IMR-90 (cell line): ENCODE results near the gene TSC2. TPM values are rescaled to one million over a fixed set of nuclear protein-coding genes. Genes with fewer than 3 reads are reported as not detected.
A peak's percentile ranks its signal among the peaks of the same experiment; 100 is the strongest.

Experiments
- ATAC-seq: fragments of 200-7000 bp; cut with Tn5 transposase; 2 replicates; pipeline ENCODE4 v1.9.1; 2020; ENCODE audit warnings: low read depth, mild to moderate bottlenecking, moderate library complexity
- BruUV-seq: library from RNA; stranded (reverse); fragments of 400-500 nt; replicated peaks from 2 replicates; lab custom pipeline; 2021; lab: Mats Ljungman, UMichigan
- CTCF ChIA-PET: fragments of 300-600 bp; formaldehyde crosslinking; extraction: SDS; loops from one replicate; lab custom pipeline; 2021; ENCODE audit warnings: antibody characterized with exemption; lab: Yijun Ruan, JAX
- POLR2A ChIA-PET: fragments of 300-600 bp; sonication (Branson Sonifier 250); formaldehyde crosslinking; loops from one replicate; lab custom pipeline; 2022; ENCODE audit warnings: antibody characterized with exemption; ENCODE audit not compliant: unreplicated experiment; lab: Charles Lee
- DNase-seq: peaks from one replicate; pipeline ENCODE4 v3.0.0; 2013
- H2AFZ ChIP-seq: replicated peaks from 2 replicates; pipeline ENCODE3; 2013; ENCODE audit warnings: low read length, mild to moderate bottlenecking; ENCODE audit not compliant: poor library complexity
- H2AK5ac ChIP-seq: 2 replicates; pipeline ENCODE4 v1.6.1; 2013; ENCODE audit warnings: low read depth, low read length, inconsistent platforms
- H2AK9ac ChIP-seq: replicated peaks from 2 replicates; pipeline ENCODE3; 2013; ENCODE audit warnings: mild to moderate bottlenecking, low read depth, low read length, moderate library complexity; ENCODE audit not compliant: poor library complexity
- H2BK120ac ChIP-seq: 2 replicates; pipeline ENCODE4 v1.6.1; 2013; ENCODE audit warnings: low read depth, low read length, inconsistent platforms
- H2BK15ac ChIP-seq: 3 replicates; pipeline ENCODE4 v1.6.1; 2013; ENCODE audit warnings: low read depth, low read length, inconsistent platforms
- H2BK20ac ChIP-seq: 2 replicates; pipeline ENCODE4 v1.6.1; 2013; ENCODE audit warnings: low read depth, mild to moderate bottlenecking, inconsistent platforms, low read length, moderate library complexity
- H2BK5ac ChIP-seq: 2 replicates; pipeline ENCODE4 v1.6.1; 2013; ENCODE audit warnings: mild to moderate bottlenecking, low read depth, low read length, inconsistent platforms; ENCODE audit not compliant: poor library complexity, severe bottlenecking
- H3K14ac ChIP-seq: replicated peaks from 2 replicates; pipeline ENCODE4 v1.6.1; 2013; ENCODE audit warnings: low read depth, low read length, inconsistent platforms
- H3K18ac ChIP-seq: 2 replicates; pipeline ENCODE4 v1.6.1; 2013; ENCODE audit warnings: low read depth, low read length, control low read depth
- H3K23ac ChIP-seq: 2 replicates; pipeline ENCODE4 v1.6.1; 2013; ENCODE audit warnings: low read depth, low read length, inconsistent platforms
- H3K27ac ChIP-seq: 2 replicates; pipeline ENCODE4 v1.5.1; 2013; ENCODE audit warnings: mild to moderate bottlenecking, control low read depth, low read length; ENCODE audit not compliant: insufficient read depth
- H3K27me3 ChIP-seq: 2 replicates; pipeline ENCODE4 v1.6.1; 2013; ENCODE audit warnings: low read length; ENCODE audit not compliant: control insufficient read depth, insufficient read depth
- H3K36me3 ChIP-seq: 2 replicates; pipeline ENCODE4 v1.6.1; 2013; ENCODE audit warnings: low read length, mixed read lengths; ENCODE audit not compliant: control insufficient read depth, insufficient read depth
- H3K4ac ChIP-seq: 2 replicates; pipeline ENCODE4 v1.6.1; 2013; ENCODE audit warnings: low read depth, low read length, inconsistent platforms
- H3K4me1 ChIP-seq: 2 replicates; pipeline ENCODE4 v1.6.1; 2013; ENCODE audit warnings: low read length, mixed read lengths; ENCODE audit not compliant: control insufficient read depth, insufficient read depth
- H3K4me2 ChIP-seq: 2 replicates; pipeline ENCODE4 v1.6.1; 2013; ENCODE audit warnings: low read depth, mild to moderate bottlenecking, control low read depth, low read length, moderate library complexity
- H3K4me3 ChIP-seq: 2 replicates; pipeline ENCODE4 v1.5.1; 2013; ENCODE audit warnings: low read depth, mild to moderate bottlenecking, control low read depth, low read length, moderate library complexity; ENCODE audit not compliant: insufficient read depth
- H3K56ac ChIP-seq: 2 replicates; pipeline ENCODE4 v1.6.1; 2013; ENCODE audit warnings: low read length, inconsistent platforms; ENCODE audit not compliant: insufficient read depth; ENCODE audit errors: extremely low read depth
- H3K79me1 ChIP-seq, 2 experiments: 2 replicates each; pipeline ENCODE4 v1.6.1; 2013; ENCODE audit warnings: low read length in 2 of 2, inconsistent platforms in 1 of 2, low read depth in 1 of 2
- H3K9ac ChIP-seq: 2 replicates; pipeline ENCODE4 v1.6.1; 2013; ENCODE audit warnings: low read depth, low read length, control low read depth
- H3K9me1 ChIP-seq: 2 replicates; pipeline ENCODE4 v1.6.1; 2013; ENCODE audit warnings: low read length, inconsistent platforms; ENCODE audit not compliant: insufficient read depth
- H3K9me3 ChIP-seq: 2 replicates; pipeline ENCODE4 v1.6.1; 2013; ENCODE audit warnings: low read length; ENCODE audit not compliant: control insufficient read depth, insufficient read depth
- H4K20me1 ChIP-seq: 2 replicates; pipeline ENCODE4 v1.6.1; 2013; ENCODE audit warnings: low read length, inconsistent platforms; ENCODE audit not compliant: insufficient read depth
- H4K5ac ChIP-seq: 2 replicates; pipeline ENCODE4 v1.6.1; 2013; ENCODE audit warnings: mild to moderate bottlenecking, low read depth, low read length, control low read depth
- H4K8ac ChIP-seq, 2 experiments: 2 replicates each; pipeline ENCODE4 v1.6.1; 2013; ENCODE audit warnings: low read depth in 2 of 2, low read length in 2 of 2, control low read depth in 1 of 2, inconsistent platforms in 1 of 2
- H4K91ac ChIP-seq: 2 replicates; pipeline ENCODE4 v1.6.1; 2013; ENCODE audit warnings: low read depth, low read length, inconsistent platforms; ENCODE audit not compliant: insufficient read depth
- BHLHE40 ChIP-seq: fragments of 150-350 bp; IDR thresholded peaks from 2 replicates; pipeline ENCODE4 v1.6.1; 2016; ENCODE audit warnings: mild to moderate bottlenecking, low read depth, low read length
- CEBPB ChIP-seq: IDR thresholded peaks from 2 replicates; pipeline ENCODE4 v1.6.1; 2012; ENCODE audit warnings: low read depth, low read length, improper control_type of control experiment
- CHD1 ChIP-seq: IDR thresholded peaks from 2 replicates; pipeline ENCODE4 v1.6.1; 2012; ENCODE audit warnings: low read depth, low read length, improper control_type of control experiment
- FOS ChIP-seq: fragments of 150-350 bp; IDR thresholded peaks from 2 replicates; pipeline ENCODE4 v1.6.1; 2016; ENCODE audit warnings: low read depth, low read length
- MAFK ChIP-seq: IDR thresholded peaks from 2 replicates; pipeline ENCODE4 v1.6.1; 2012; ENCODE audit warnings: low read depth, low read length, improper control_type of control experiment
- MXI1 ChIP-seq: IDR thresholded peaks from 2 replicates; pipeline ENCODE4 v1.6.1; 2012; ENCODE audit warnings: low read depth, mild to moderate bottlenecking, low read length, moderate library complexity, borderline replicate concordance
- NFE2L2 ChIP-seq: fragments of 150-350 bp; IDR thresholded peaks from 2 replicates; pipeline ENCODE4 v1.6.1; 2016; ENCODE audit warnings: low read depth, mild to moderate bottlenecking, low read length
- POLR2A ChIP-seq: IDR thresholded peaks from 2 replicates; pipeline ENCODE4 v1.6.1; 2012; ENCODE audit warnings: mild to moderate bottlenecking, low read depth, low read length
- RAD21 ChIP-seq: IDR thresholded peaks from 2 replicates; pipeline ENCODE4 v1.6.1; 2012; ENCODE audit warnings: low read length, improper control_type of control experiment
- RCOR1 ChIP-seq: IDR thresholded peaks from 2 replicates; pipeline ENCODE4 v1.6.1; 2012; ENCODE audit warnings: mild to moderate bottlenecking, low read length, improper control_type of control experiment; ENCODE audit not compliant: insufficient replicate concordance
- RFX5 ChIP-seq: IDR thresholded peaks from 2 replicates; pipeline ENCODE4 v1.8.0; 2012; ENCODE audit warnings: low read depth, mild to moderate bottlenecking, low read length, moderate library complexity
- SMC3 ChIP-seq: fragments of 150-350 bp; IDR thresholded peaks from 2 replicates; pipeline ENCODE4 v1.6.1; 2016; ENCODE audit warnings: low read depth, mild to moderate bottlenecking, antibody characterized with exemption, low read length, moderate library complexity
- WGBS, 2 experiments: methylation state at CpG; one replicate each; pipeline versions ENCODE4 v1.1.5 to v1.1.7; 2013; ENCODE audit warnings: missing lambda C conversion rate in 2 of 2; ENCODE audit not compliant: insufficient read length in 1 of 2; ENCODE audit errors: extremely low coverage in 2 of 2; 5-methylcytosine and 5-hydroxymethylcytosine counted together
- dilution Hi-C: fragments of 300-500 bp; cut with HindIII; formaldehyde crosslinking; loops from one replicate; pipeline ENCODE4 v1.14.3; 2018; ENCODE audit warnings: low sequenced_read_pairs; ENCODE audit not compliant: unreplicated experiment
- in situ Hi-C: fragments of 300-500 bp; cut with MboI; formaldehyde crosslinking; loops from 3 replicates; pipeline ENCODE4 v1.14.3; 2019; ENCODE audit warnings: low sequenced_read_pairs, inconsistent platforms, mixed read lengths
- intact Hi-C: fragments of 100-400 bp; cut with micrococcal nuclease; formaldehyde crosslinking; loops from 2 replicates; pipeline ENCODE4 v1.10.0; 2022
- polyA plus RNA-seq, 3 experiments: library from polyadenylated mRNA; depleted of rRNA; stranded (reverse); fragments of >200 nt; gene quantifications; 2 replicates each; pipeline ENCODE4 v1.2.3, GENCODE V29; 2012; ENCODE audit warnings: low replicate concordance in 1 of 3
- total RNA-seq: library from RNA; depleted of rRNA; stranded (reverse); fragments of >200 nt; gene quantifications from 2 replicates; pipeline ENCODE4 v1.2.3, GENCODE V29; 2012
- TF ChIP-seq, protein P1 (sequence below): fragments of 150-350 bp; IDR thresholded peaks from 2 replicates; pipeline ENCODE4 v1.6.1; 2016; ENCODE audit warnings: low read depth, mild to moderate bottlenecking, low read length, moderate library complexity, borderline replicate concordance
- TF ChIP-seq, protein P2 (sequence below): conservative IDR thresholded peaks from 2 replicates; pipeline ENCODE4 v1.5.1; 2012; ENCODE audit warnings: mild to moderate bottlenecking, low read depth, low read length, improper control_type of control experiment

Gene TSC2
- total and polyA plus RNA-seq, 2 of the 4 experiments (the other 2 are of a cell fraction): 31.4 to 88.6 TPM

GRCh38 chr16:2089706-2090480 lies 42.1 kb downstream of the TSC2 start:
- ChIA-PET CTCF (no interaction called here), POLR2A (no interaction called here)
- no peak overlapping the region for H4K5ac ChIP-seq
- no peaks in the 10 kb centered on the region for H3K9me1 ChIP-seq
- H3K27ac ChIP-seq: no peak overlapping the region
- TSS peak; percentile 68 for BruUV-seq
- H3K56ac ChIP-seq: no peak overlapping the region
- peaks cover 24% of the 10 kb centered on the region for H4K20me1 ChIP-seq
- H3K79me1 ChIP-seq: peaks cover 10 to 20% of the 10 kb centered on the region in 2 experiments
- H2BK20ac ChIP-seq: no peak overlapping the region
- peak overlapping the region; percentile 31 for H2AK9ac ChIP-seq
- no peaks in the 10 kb centered on the region for H3K9me3 ChIP-seq
- DNase-seq: no peak
- no peak overlapping the region for H3K9ac ChIP-seq
- intact Hi-C loops: no loop called here
- peaks cover 92% of the 10 kb centered on the region for H3K36me3 ChIP-seq
- 93% methylated on average over 28 of the region's 44 CpGs; no CpG with 5 or more reads in 1 of the 2 experiments for WGBS, 2 experiments
- in situ Hi-C loops: no loop called here
- no peak overlapping the region for H3K4me2 ChIP-seq
- H2AFZ ChIP-seq: no peak overlapping the region
- H2BK5ac ChIP-seq: peak overlapping the region; percentile 5
- no peaks in the 10 kb centered on the region for H3K4me1 ChIP-seq
- no peak overlapping the region for H3K14ac ChIP-seq
- no peak overlapping the region for H4K91ac ChIP-seq
- no peak overlapping the region for H2BK120ac ChIP-seq
- H2BK15ac ChIP-seq: no peak overlapping the region
- no peak for ATAC-seq
- no peaks in the 10 kb centered on the region for H3K27me3 ChIP-seq
- no peak overlapping the region for H3K4ac ChIP-seq
- H3K23ac ChIP-seq: no peak overlapping the region
- H3K4me3 ChIP-seq: no peak overlapping the region
- H3K18ac ChIP-seq: no peak overlapping the region
- TF ChIP-seq, protein P1, sequence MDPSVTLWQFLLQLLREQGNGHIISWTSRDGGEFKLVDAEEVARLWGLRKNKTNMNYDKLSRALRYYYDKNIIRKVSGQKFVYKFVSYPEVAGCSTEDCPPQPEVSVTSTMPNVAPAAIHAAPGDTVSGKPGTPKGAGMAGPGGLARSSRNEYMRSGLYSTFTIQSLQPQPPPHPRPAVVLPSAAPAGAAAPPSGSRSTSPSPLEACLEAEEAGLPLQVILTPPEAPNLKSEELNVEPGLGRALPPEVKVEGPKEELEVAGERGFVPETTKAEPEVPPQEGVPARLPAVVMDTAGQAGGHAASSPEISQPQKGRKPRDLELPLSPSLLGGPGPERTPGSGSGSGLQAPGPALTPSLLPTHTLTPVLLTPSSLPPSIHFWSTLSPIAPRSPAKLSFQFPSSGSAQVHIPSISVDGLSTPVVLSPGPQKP: no peak
- TF ChIP-seq BHLHE40 (no peak), SMC3 (no peak), RCOR1 (no peak), NFE2L2 (no peak), POLR2A (no peak), MXI1 (no peak), CHD1 (no peak), RFX5 (no peak), CEBPB (no peak), RAD21 (no peak), FOS (no peak), MAFK (no peak)
- TF ChIP-seq, protein P2, sequence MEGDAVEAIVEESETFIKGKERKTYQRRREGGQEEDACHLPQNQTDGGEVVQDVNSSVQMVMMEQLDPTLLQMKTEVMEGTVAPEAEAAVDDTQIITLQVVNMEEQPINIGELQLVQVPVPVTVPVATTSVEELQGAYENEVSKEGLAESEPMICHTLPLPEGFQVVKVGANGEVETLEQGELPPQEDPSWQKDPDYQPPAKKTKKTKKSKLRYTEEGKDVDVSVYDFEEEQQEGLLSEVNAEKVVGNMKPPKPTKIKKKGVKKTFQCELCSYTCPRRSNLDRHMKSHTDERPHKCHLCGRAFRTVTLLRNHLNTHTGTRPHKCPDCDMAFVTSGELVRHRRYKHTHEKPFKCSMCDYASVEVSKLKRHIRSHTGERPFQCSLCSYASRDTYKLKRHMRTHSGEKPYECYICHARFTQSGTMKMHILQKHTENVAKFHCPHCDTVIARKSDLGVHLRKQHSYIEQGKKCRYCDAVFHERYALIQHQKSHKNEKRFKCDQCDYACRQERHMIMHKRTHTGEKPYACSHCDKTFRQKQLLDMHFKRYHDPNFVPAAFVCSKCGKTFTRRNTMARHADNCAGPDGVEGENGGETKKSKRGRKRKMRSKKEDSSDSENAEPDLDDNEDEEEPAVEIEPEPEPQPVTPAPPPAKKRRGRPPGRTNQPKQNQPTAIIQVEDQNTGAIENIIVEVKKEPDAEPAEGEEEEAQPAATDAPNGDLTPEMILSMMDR: no peak
- no peak overlapping the region for H4K8ac ChIP-seq
- H2AK5ac ChIP-seq: no peak overlapping the region
- dilution Hi-C loops: no loop called here
